HEK293 (cell line): ENCODE results near the gene EIF4B.

ENCODE experiments used
- CTCF ChIP-seq: fragments of 450-650 bp; formaldehyde crosslinking; IDR thresholded peaks from 2 replicates; pipeline ENCODE4 v1.5.1; 2016; ENCODE audit warnings: missing biosample characterization, missing genetic modification characterization
- PATZ1 ChIP-seq: fragments of 450-650 bp; formaldehyde crosslinking; IDR thresholded peaks from 2 replicates; pipeline ENCODE4 v1.5.1; 2016; ENCODE audit warnings: missing biosample characterization, missing genetic modification characterization
- YY1 ChIP-seq: fragments of 450-650 bp; formaldehyde crosslinking; IDR thresholded peaks from 2 replicates; pipeline ENCODE4 v1.5.1; 2018; ENCODE audit warnings: missing biosample characterization, missing genetic modification characterization
- ZFP37 ChIP-seq: fragments of 450-650 bp; formaldehyde crosslinking; IDR thresholded peaks from 2 replicates; pipeline ENCODE4 v1.5.1; 2016; ENCODE audit warnings: missing biosample characterization, missing genetic modification characterization
- ZNF26 ChIP-seq: fragments of 450-650 bp; formaldehyde crosslinking; IDR thresholded peaks from 2 replicates; pipeline ENCODE4 v1.5.1; 2016; ENCODE audit warnings: missing biosample characterization, missing genetic modification characterization
- ZNF514 ChIP-seq: fragments of 450-650 bp; formaldehyde crosslinking; IDR thresholded peaks from 2 replicates; pipeline ENCODE4 v1.5.1; 2016; ENCODE audit warnings: missing biosample characterization, missing genetic modification characterization
- ZNF585B ChIP-seq: fragments of 450-650 bp; formaldehyde crosslinking; IDR thresholded peaks from 2 replicates; pipeline ENCODE4 v1.5.1; 2016; ENCODE audit warnings: missing biosample characterization, missing genetic modification characterization
- TF ChIP-seq, protein P1 (sequence below): fragments of 450-650 bp; formaldehyde crosslinking; IDR thresholded peaks from 2 replicates; pipeline ENCODE4 v1.5.1; 2016; ENCODE audit warnings: missing biosample characterization, missing genetic modification characterization

GRCh38 chr12:53071591-53072551 lies 65.6 kb downstream of the EIF4B start:
- TF ChIP-seq ZFP37, result no peak
- no peak for TF ChIP-seq ZNF585B (tag by site-specific recombination)
- TF ChIP-seq ZNF26, result no peak
- TF ChIP-seq PATZ1 (tag by site-specific recombination), result no peak
- TF ChIP-seq YY1 (tag by site-specific recombination), result no peak
- no peak for TF ChIP-seq CTCF (tag by site-specific recombination)
- TF ChIP-seq ZNF514 (tag by site-specific recombination), result no peak
- TF ChIP-seq, protein P1, sequence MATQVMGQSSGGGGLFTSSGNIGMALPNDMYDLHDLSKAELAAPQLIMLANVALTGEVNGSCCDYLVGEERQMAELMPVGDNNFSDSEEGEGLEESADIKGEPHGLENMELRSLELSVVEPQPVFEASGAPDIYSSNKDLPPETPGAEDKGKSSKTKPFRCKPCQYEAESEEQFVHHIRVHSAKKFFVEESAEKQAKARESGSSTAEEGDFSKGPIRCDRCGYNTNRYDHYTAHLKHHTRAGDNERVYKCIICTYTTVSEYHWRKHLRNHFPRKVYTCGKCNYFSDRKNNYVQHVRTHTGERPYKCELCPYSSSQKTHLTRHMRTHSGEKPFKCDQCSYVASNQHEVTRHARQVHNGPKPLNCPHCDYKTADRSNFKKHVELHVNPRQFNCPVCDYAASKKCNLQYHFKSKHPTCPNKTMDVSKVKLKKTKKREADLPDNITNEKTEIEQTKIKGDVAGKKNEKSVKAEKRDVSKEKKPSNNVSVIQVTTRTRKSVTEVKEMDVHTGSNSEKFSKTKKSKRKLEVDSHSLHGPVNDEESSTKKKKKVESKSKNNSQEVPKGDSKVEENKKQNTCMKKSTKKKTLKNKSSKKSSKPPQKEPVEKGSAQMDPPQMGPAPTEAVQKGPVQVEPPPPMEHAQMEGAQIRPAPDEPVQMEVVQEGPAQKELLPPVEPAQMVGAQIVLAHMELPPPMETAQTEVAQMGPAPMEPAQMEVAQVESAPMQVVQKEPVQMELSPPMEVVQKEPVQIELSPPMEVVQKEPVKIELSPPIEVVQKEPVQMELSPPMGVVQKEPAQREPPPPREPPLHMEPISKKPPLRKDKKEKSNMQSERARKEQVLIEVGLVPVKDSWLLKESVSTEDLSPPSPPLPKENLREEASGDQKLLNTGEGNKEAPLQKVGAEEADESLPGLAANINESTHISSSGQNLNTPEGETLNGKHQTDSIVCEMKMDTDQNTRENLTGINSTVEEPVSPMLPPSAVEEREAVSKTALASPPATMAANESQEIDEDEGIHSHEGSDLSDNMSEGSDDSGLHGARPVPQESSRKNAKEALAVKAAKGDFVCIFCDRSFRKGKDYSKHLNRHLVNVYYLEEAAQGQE (tag by site-specific recombination), result no peak
